Tibial artery (tissue), 4 donors: ENCODE measurements around the gene TTC16.

Source experiments
- DNase-seq, 2 donors: peaks; one replicate each; pipeline ENCODE4 v3.0.0-alpha.2; 2019
- H3K27ac ChIP-seq, 2 donors: fragments of 200-600 bp; sonication (generic) in 1 of 2; 1 replicate in 1 of 2; 2 replicates in 1 of 2; pipeline ENCODE4 v1.5.1; 2018 to 2019; ENCODE audit warnings: mild to moderate bottlenecking in 1 of 2
- H3K27me3 ChIP-seq, 2 donors: fragments of 200-600 bp; sonication (generic) in 1 of 2; one replicate each; pipeline versions ENCODE4 v1.5.1 to v1.6.0; 2016 to 2019
- H3K36me3 ChIP-seq, 3 donors: fragments of 200-600 bp; sonication (generic) in 2 of 3; one replicate each; pipeline ENCODE4 v1.5.1; 2016 to 2019; ENCODE audit warnings: mild to moderate bottlenecking in 2 of 3
- H3K4me1 ChIP-seq, 4 donors: fragments of 200-600 bp; sonication (generic) in 2 of 4; 1 replicate in 3 of 4; 2 replicates in 1 of 4; pipeline ENCODE4 v1.5.1; 2016 to 2019
- H3K4me3 ChIP-seq, 2 donors: fragments of 200-600 bp; sonication (generic) in 1 of 2; 1 replicate in 1 of 2; 2 replicates in 1 of 2; pipeline ENCODE4 v1.5.1; 2018 to 2019; ENCODE audit warnings: mild to moderate bottlenecking in 2 of 2
- H3K9me3 ChIP-seq, 3 donors: fragments of 200-600 bp; sonication (generic) in 1 of 3; one replicate each; pipeline ENCODE4 v1.5.1; 2016 to 2019
- CTCF ChIP-seq, 2 experiments: fragments of 200-600 bp in 1 of 2; fragments of 450-650 bp in 1 of 2; IDR thresholded peaks; one replicate each; pipeline ENCODE4 v1.5.1; 2017 to 2019; ENCODE audit warnings: antibody characterized with exemption in 2 of 2, mild to moderate bottlenecking in 1 of 2, moderate library complexity in 1 of 2
- intact Hi-C: fragments of 100-400 bp; cut with DNase I; formaldehyde crosslinking; loops from one replicate; pipeline ENCODE4 v1.15.0; 2023; ENCODE audit warnings: low total_unique reads

The TTC16 gene

GRCh38 chr9:127742435-127743088 lies 26.7 kb downstream of the TTC16 start:
- Histone ChIP-seq H3K27me3 (peaks cover 0 to 14% of the 10 kb centered on the region in 2 donors), H3K36me3 (peaks cover 0 to 7% (median 0%) of the 10 kb centered on the region in 3 donors), H3K4me3 (no peak overlapping the region), H3K4me1 (no peaks in the 10 kb centered on the region), H3K9me3 (no peaks in the 10 kb centered on the region), H3K27ac (no peak overlapping the region)
- DNase-seq: no peak
- intact Hi-C loops: no loop called here
- no peak for TF ChIP-seq CTCF (IDR thresholded peaks at IDR 0.05)

GRCh38 chr9:127744398-127745110 lies 28.7 kb downstream of the TTC16 start:
- H3K36me3 ChIP-seq: peaks cover 0 to 16% (median 10%) of the 10 kb centered on the region in 3 donors
- intact Hi-C loops: no loop called here
- peaks cover 0 to 14% of the 10 kb centered on the region in 2 donors for H3K27me3 ChIP-seq
- TF ChIP-seq CTCF (IDR thresholded peaks at IDR 0.05): no peak
- H3K27ac ChIP-seq: no peak overlapping the region
- no peak for DNase-seq
- H3K9me3 ChIP-seq: no peaks in the 10 kb centered on the region
- no peaks in the 10 kb centered on the region for H3K4me1 ChIP-seq
- H3K4me3 ChIP-seq: no peak overlapping the region

GRCh38 chr9:127746959-127747569 lies 31.2 kb downstream of the TTC16 start:
- Histone ChIP-seq H3K27ac (no peak overlapping the region), H3K9me3 (no peaks in the 10 kb centered on the region), H3K4me3 (no peak overlapping the region), H3K27me3 (peaks cover 0 to 27% of the 10 kb centered on the region in 2 donors), H3K4me1 (no peaks in the 10 kb centered on the region), H3K36me3 (peaks cover 0 to 16% (median 11%) of the 10 kb centered on the region in 3 donors)
- TF ChIP-seq CTCF (IDR thresholded peaks at IDR 0.05): no peak
- no peak for DNase-seq
- intact Hi-C loops: no loop called here

GRCh38 chr9:127749090-127749787 lies 33.4 kb downstream of the TTC16 start:
- no peaks in the 10 kb centered on the region for H3K9me3 ChIP-seq
- peaks cover 0 to 16% (median 11%) of the 10 kb centered on the region in 3 donors for H3K36me3 ChIP-seq
- H3K27me3 ChIP-seq: peaks cover 0 to 40% of the 10 kb centered on the region in 2 donors
- H3K27ac ChIP-seq: no peak overlapping the region
- intact Hi-C loops: no loop called here
- DNase-seq: no peak
- H3K4me3 ChIP-seq: no peak overlapping the region
- no peak for TF ChIP-seq CTCF (IDR thresholded peaks at IDR 0.05)
- peaks cover 0 to 3% (median 1%) of the 10 kb centered on the region in 4 donors for H3K4me1 ChIP-seq

GRCh38 chr9:127751269-127752054 lies 35.6 kb downstream of the TTC16 start:
- intact Hi-C loops: no loop called here
- peaks cover 0 to 15% (median 9%) of the 10 kb centered on the region in 4 donors for H3K4me1 ChIP-seq
- TF ChIP-seq CTCF (IDR thresholded peaks at IDR 0.05): no peak
- no peak for DNase-seq
- H3K4me3 ChIP-seq: no peak overlapping the region
- no peaks in the 10 kb centered on the region for H3K9me3 ChIP-seq
- peaks cover 0 to 11% (median 9%) of the 10 kb centered on the region in 3 donors for H3K36me3 ChIP-seq
- H3K27me3 ChIP-seq: peaks cover 0 to 53% of the 10 kb centered on the region in 2 donors
- H3K27ac ChIP-seq: no peak overlapping the region
